ENCODE results near the gene OXT.

Gene OXT

DNA sequence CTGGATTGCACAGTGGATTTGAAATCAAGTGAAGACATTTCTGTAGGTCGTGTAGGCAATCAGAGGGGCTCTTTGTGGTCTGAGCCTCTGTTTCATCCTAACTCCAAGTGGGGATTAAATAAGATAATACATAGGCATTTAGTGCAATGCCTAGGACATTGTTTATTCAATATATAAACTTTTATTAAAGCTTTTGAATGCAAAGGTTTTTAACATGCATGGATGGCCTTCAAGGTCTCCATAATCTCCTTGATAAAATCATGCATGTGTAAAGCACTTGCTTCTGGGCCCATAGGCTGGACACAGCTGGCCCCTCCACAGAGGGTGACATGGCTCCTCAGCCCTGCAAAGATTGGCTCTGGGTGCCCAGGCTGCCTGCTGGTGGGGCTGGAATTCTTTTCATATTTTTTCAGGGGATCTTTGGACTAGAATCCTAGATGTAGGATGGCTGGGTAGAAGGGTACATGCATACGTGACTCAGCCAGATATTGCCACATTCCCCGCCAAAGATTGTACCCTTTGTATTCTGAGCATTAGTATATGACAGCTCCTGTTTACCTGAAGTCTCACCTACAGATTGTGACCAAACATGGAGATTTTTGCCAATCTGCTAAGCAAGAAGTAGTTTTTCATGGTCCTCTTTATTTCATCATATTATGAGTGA lies 32.1 kb downstream of the OXT start:
- no peak overlapping the region for H4K5ac ChIP-seq (ENCODE audit: low read length)
- no peak overlapping the region for H3K18ac ChIP-seq (ENCODE audit: low read length)
- H3K9ac ChIP-seq (ENCODE audit: low read length), result no peak overlapping the region
- no peak overlapping the region for H2BK5ac ChIP-seq (ENCODE audit: low read length)
- H3K4me3 ChIP-seq (ENCODE audit: low read length), result no peak overlapping the region
- no peak overlapping the region for H2BK120ac ChIP-seq (ENCODE audit: low read depth, low read length)
- no peak overlapping the region for H3K23ac ChIP-seq (ENCODE audit: low read length)
- H3K79me2 ChIP-seq (ENCODE audit: control insufficient read depth, insufficient read depth, low read length), result no peaks in the 10 kb centered on the region
- no peak overlapping the region for H2BK15ac ChIP-seq (replicated peaks; ENCODE audit: low read depth)
- H3K79me1 ChIP-seq (ENCODE audit: low read length), result no peaks in the 10 kb centered on the region
- no peak overlapping the region for H2AK5ac ChIP-seq (ENCODE audit: low read length)
- no peak overlapping the region for H3K27ac ChIP-seq (ENCODE audit: low read depth, low read length)
- H3K36me3 ChIP-seq (ENCODE audit: control insufficient read depth, insufficient read depth, low read length), result no peaks in the 10 kb centered on the region
- no peak overlapping the region for H3K4ac ChIP-seq (ENCODE audit: low read depth, low read length)
- H4K8ac ChIP-seq (ENCODE audit: low read depth, low read length), result no peak overlapping the region
- no peak overlapping the region for H3K4me2 ChIP-seq (ENCODE audit: low read length)
- no peak for DNase-seq
- no CpG with 5 or more reads among the region's 3 CpGs for WGBS (ENCODE audit: extremely low coverage, insufficient coverage, low lambda C conversion rate)
- no peaks in the 10 kb centered on the region for H3K4me1 ChIP-seq (ENCODE audit: control insufficient read depth, low read depth, low read length)
- H3K27me3 ChIP-seq (ENCODE audit: insufficient read depth, low read length, poor library complexity), result no peaks in the 10 kb centered on the region
- no peak overlapping the region for H3K56ac ChIP-seq (ENCODE audit: low read length)

- H4K5ac ChIP-seq (ENCODE audit: low read length), result no peak overlapping the region
- no peaks in the 10 kb centered on the region for H3K79me2 ChIP-seq (ENCODE audit: control insufficient read depth, insufficient read depth, low read length)
- H3K4ac ChIP-seq (ENCODE audit: low read depth, low read length), result no peak overlapping the region
- no peak overlapping the region for H3K18ac ChIP-seq (ENCODE audit: low read length)
- DNase-seq, result no peak
- H3K27me3 ChIP-seq (ENCODE audit: insufficient read depth, low read length, poor library complexity), result no peaks in the 10 kb centered on the region
- H3K4me2 ChIP-seq (ENCODE audit: low read length), result no peak overlapping the region
- H3K4me3 ChIP-seq (ENCODE audit: low read length), result no peak overlapping the region
- H3K4me1 ChIP-seq (ENCODE audit: control insufficient read depth, low read depth, low read length), result no peaks in the 10 kb centered on the region
- H3K56ac ChIP-seq (ENCODE audit: low read length), result no peak overlapping the region
- H2BK15ac ChIP-seq (replicated peaks; ENCODE audit: low read depth), result no peak overlapping the region
- H3K27ac ChIP-seq (ENCODE audit: low read depth, low read length), result no peak overlapping the region
- no peaks in the 10 kb centered on the region for H3K36me3 ChIP-seq (ENCODE audit: control insufficient read depth, insufficient read depth, low read length)
- no peak overlapping the region for H2AK5ac ChIP-seq (ENCODE audit: low read length)
- no peak overlapping the region for H3K23ac ChIP-seq (ENCODE audit: low read length)
- H3K9ac ChIP-seq (ENCODE audit: low read length), result no peak overlapping the region
- H2BK120ac ChIP-seq (ENCODE audit: low read depth, low read length), result no peak overlapping the region
- WGBS (ENCODE audit: extremely low coverage, insufficient coverage, low lambda C conversion rate), result no CpG with 5 or more reads among the region's 18 CpGs
- H3K79me1 ChIP-seq (ENCODE audit: low read length), result no peaks in the 10 kb centered on the region
- H4K8ac ChIP-seq (ENCODE audit: low read depth, low read length), result no peak overlapping the region
- no peak overlapping the region for H2BK5ac ChIP-seq (ENCODE audit: low read length)
Observed at GRCh38 chr20:3105256-3106137, 34.1 kb downstream of the OXT start.

GRCh38 chr20:3106185-3106584 lies 34.8 kb downstream of the OXT start:
- DNase-seq, result no peak
- no peaks in the 10 kb centered on the region for H3K79me2 ChIP-seq (ENCODE audit: control insufficient read depth, insufficient read depth, low read length)
- H4K5ac ChIP-seq (ENCODE audit: low read length), result no peak overlapping the region
- H3K4me3 ChIP-seq (ENCODE audit: low read length), result no peak overlapping the region
- no peaks in the 10 kb centered on the region for H3K36me3 ChIP-seq (ENCODE audit: control insufficient read depth, insufficient read depth, low read length)
- no peak overlapping the region for H2AK5ac ChIP-seq (ENCODE audit: low read length)
- H3K27ac ChIP-seq (ENCODE audit: low read depth, low read length), result no peak overlapping the region
- no peak overlapping the region for H3K23ac ChIP-seq (ENCODE audit: low read length)
- H3K4me2 ChIP-seq (ENCODE audit: low read length), result no peak overlapping the region
- H3K4me1 ChIP-seq (ENCODE audit: control insufficient read depth, low read depth, low read length), result no peaks in the 10 kb centered on the region
- H3K79me1 ChIP-seq (ENCODE audit: low read length), result no peaks in the 10 kb centered on the region
- H3K18ac ChIP-seq (ENCODE audit: low read length), result no peak overlapping the region
- WGBS (ENCODE audit: extremely low coverage, insufficient coverage, low lambda C conversion rate), result no CpG with 5 or more reads among the region's 3 CpGs
- no peak overlapping the region for H2BK120ac ChIP-seq (ENCODE audit: low read depth, low read length)
- no peak overlapping the region for H3K4ac ChIP-seq (ENCODE audit: low read depth, low read length)
- no peak overlapping the region for H4K8ac ChIP-seq (ENCODE audit: low read depth, low read length)
- H3K56ac ChIP-seq (ENCODE audit: low read length), result no peak overlapping the region
- H3K27me3 ChIP-seq (ENCODE audit: insufficient read depth, low read length, poor library complexity), result no peaks in the 10 kb centered on the region
- H2BK5ac ChIP-seq (ENCODE audit: low read length), result no peak overlapping the region
- no peak overlapping the region for H2BK15ac ChIP-seq (replicated peaks; ENCODE audit: low read depth)
- H3K9ac ChIP-seq (ENCODE audit: low read length), result no peak overlapping the region

DNA sequence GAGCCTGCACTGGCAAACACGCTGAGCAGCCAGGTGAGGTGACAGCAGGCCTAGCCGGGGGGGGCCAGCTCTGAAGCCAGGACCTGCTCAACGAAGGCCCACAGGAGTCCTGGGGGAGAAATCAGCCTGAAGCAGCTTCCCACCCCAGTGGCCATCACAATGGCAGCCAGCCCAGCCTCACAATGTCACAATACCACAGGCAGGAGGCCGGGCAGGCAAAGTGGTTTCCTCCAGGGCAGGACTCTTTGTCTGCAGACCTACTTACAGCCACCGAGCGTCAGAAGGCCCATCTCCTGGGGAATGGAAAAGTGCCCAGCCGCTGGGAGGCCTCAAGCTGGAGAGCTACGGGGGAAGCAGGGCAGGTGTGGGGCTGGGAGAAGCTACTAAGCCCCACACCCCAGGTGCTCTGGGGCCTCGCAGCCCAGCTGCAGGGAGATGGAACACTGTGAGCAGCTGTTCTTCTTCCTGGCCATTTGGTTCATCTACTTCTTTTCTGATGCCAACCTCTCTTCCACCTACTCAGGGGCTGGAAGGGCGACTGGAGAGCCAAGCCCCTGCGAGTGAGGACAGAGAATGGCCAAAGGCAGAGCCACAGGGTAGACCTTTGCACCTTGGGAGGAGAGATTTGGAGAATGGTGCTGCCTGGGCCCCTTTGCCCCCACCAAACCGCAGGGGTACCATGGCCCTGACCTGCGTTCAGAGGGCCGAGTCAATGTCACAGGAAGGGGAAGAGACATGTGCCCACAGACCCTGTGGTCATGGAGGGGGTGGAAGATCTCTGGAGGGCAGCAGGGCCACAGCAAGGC lies 35.4 kb downstream of the OXT start:
- Histone ChIP-seq H2AK5ac (ENCODE audit: low read length) (no peak overlapping the region), H3K27ac (ENCODE audit: low read depth, low read length) (no peak overlapping the region), H2BK5ac (ENCODE audit: low read length) (no peak overlapping the region), H3K56ac (ENCODE audit: low read length) (no peak overlapping the region), H3K4me2 (ENCODE audit: low read length) (no peak overlapping the region), H3K4me1 (ENCODE audit: control insufficient read depth, low read depth, low read length) (no peaks in the 10 kb centered on the region), H3K79me2 (ENCODE audit: control insufficient read depth, insufficient read depth, low read length) (no peaks in the 10 kb centered on the region), H2BK120ac (ENCODE audit: low read depth, low read length) (no peak overlapping the region), H3K27me3 (ENCODE audit: insufficient read depth, low read length, poor library complexity) (no peaks in the 10 kb centered on the region), H2BK15ac (replicated peaks; ENCODE audit: low read depth) (no peak overlapping the region), H3K18ac (ENCODE audit: low read length) (no peak overlapping the region), H4K8ac (ENCODE audit: low read depth, low read length) (no peak overlapping the region), H3K4ac (ENCODE audit: low read depth, low read length) (no peak overlapping the region), H4K5ac (ENCODE audit: low read length) (no peak overlapping the region), H3K79me1 (ENCODE audit: low read length) (no peaks in the 10 kb centered on the region), H3K9ac (ENCODE audit: low read length) (no peak overlapping the region), H3K36me3 (ENCODE audit: control insufficient read depth, insufficient read depth, low read length) (no peaks in the 10 kb centered on the region), H3K23ac (ENCODE audit: low read length) (no peak overlapping the region), H3K4me3 (ENCODE audit: low read length) (no peak overlapping the region)
- peak; percentile 41 for DNase-seq
- WGBS (ENCODE audit: extremely low coverage, insufficient coverage, low lambda C conversion rate), result no CpG with 5 or more reads among the region's 14 CpGs

DNA sequence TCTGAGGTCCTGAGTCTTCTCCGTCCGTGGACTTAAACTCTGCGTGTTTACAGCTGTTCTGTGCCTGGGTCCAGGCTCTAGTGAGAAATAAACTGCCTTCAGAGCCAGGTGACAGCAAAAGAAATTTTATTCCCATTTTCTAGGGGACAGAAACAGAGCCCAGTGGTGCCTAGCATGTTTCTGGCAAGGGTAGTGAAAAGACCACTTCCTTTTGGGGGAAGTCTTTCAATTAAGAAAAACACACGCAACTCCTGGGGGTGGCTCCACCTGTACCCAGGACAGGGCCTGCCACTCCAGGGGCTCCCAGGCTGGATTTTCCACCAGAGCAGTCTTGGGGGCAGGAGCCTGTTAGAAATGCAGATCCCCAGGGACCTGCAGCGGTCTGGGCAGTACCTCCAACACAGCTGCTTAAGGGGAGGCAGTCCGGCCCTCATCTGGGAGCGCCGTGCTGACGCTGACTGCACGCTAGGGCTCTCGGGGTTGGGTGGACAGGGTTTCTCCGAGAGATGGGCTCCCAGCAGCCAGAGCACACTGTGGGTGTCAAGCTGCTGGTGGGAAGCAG lies 36.1 kb downstream of the OXT start:
- Histone ChIP-seq H3K27ac (ENCODE audit: low read depth, low read length) (no peak overlapping the region), H4K8ac (ENCODE audit: low read depth, low read length) (no peak overlapping the region), H3K79me2 (ENCODE audit: control insufficient read depth, insufficient read depth, low read length) (no peaks in the 10 kb centered on the region), H3K4me2 (ENCODE audit: low read length) (no peak overlapping the region), H2BK120ac (ENCODE audit: low read depth, low read length) (no peak overlapping the region), H3K18ac (ENCODE audit: low read length) (no peak overlapping the region), H3K23ac (ENCODE audit: low read length) (no peak overlapping the region), H3K4me3 (ENCODE audit: low read length) (no peak overlapping the region), H2AK5ac (ENCODE audit: low read length) (no peak overlapping the region), H3K79me1 (ENCODE audit: low read length) (no peaks in the 10 kb centered on the region), H3K4me1 (ENCODE audit: control insufficient read depth, low read depth, low read length) (no peaks in the 10 kb centered on the region), H3K36me3 (ENCODE audit: control insufficient read depth, insufficient read depth, low read length) (no peaks in the 10 kb centered on the region), H3K56ac (ENCODE audit: low read length) (no peak overlapping the region), H3K9ac (ENCODE audit: low read length) (no peak overlapping the region), H3K4ac (ENCODE audit: low read depth, low read length) (no peak overlapping the region), H2BK15ac (replicated peaks; ENCODE audit: low read depth) (no peak overlapping the region), H4K5ac (ENCODE audit: low read length) (no peak overlapping the region), H3K27me3 (ENCODE audit: insufficient read depth, low read length, poor library complexity) (no peaks in the 10 kb centered on the region), H2BK5ac (ENCODE audit: low read length) (no peak overlapping the region)
- WGBS (ENCODE audit: extremely low coverage, insufficient coverage, low lambda C conversion rate), result no CpG with 5 or more reads among the region's 12 CpGs
- DNase-seq, result no peak
